ENCODE results near the gene ELMOD3.
"Not testable (repeated sequence)": the region's sequence is repeated elsewhere in the genome, so short reads cannot be mapped to it uniquely, and the experiment has no call there.

Gene ELMOD3

GRCh38 chr2:85329701-85330100 lies 24.9 kb upstream of the ELMOD3 start:
- DNase-seq, result not testable (repeated sequence)

DNA sequence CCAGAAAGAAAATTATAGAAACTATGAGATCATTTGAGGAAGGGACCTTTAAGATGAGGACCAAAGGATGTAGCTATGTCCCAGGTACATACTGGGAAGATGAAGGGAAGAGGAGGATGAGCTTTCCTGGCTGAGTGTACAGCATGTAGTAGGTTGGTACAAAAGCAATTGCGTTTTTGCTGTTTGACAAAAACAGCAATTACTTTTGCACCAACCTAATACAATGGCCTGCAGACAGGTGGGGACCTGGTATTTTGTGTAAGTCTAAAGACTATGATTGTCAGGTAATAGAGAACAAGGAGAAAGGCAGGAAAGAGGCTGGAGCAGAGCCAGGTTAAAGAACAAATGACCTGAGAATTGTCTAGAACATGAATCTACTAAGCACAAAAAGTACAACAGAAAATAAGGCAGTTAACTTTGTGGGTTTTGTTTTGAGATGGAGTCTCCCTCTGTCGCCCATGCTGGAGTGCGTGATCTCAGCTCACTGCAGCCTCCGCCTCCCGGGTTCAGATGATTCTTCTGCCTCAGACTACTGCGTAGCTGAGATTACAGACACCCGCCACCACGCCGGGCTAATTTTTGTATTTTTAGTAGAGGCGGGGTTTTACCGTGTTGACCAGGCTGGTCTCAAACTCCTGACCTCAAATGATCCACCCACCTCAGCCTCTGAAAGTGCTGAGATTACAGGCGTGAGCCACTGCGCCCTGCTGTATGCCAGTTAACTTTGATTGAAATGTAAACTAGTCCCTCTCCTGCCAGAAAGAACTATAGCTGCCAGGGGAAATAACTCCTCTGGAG lies 23.5 kb upstream of the ELMOD3 start:
- DNase-seq, result no peak

GRCh38 chr2:85333877-85334276 lies 20.7 kb upstream of the ELMOD3 start:
- DNase-seq, result not testable (repeated sequence)

- DNase-seq, result no peak
Observed at GRCh38 chr2:85334928-85335327, 19.6 kb upstream of the ELMOD3 start.

- no peak for DNase-seq
Observed at GRCh38 chr2:85340034-85340892, 14.3 kb upstream of the ELMOD3 start.

DNA sequence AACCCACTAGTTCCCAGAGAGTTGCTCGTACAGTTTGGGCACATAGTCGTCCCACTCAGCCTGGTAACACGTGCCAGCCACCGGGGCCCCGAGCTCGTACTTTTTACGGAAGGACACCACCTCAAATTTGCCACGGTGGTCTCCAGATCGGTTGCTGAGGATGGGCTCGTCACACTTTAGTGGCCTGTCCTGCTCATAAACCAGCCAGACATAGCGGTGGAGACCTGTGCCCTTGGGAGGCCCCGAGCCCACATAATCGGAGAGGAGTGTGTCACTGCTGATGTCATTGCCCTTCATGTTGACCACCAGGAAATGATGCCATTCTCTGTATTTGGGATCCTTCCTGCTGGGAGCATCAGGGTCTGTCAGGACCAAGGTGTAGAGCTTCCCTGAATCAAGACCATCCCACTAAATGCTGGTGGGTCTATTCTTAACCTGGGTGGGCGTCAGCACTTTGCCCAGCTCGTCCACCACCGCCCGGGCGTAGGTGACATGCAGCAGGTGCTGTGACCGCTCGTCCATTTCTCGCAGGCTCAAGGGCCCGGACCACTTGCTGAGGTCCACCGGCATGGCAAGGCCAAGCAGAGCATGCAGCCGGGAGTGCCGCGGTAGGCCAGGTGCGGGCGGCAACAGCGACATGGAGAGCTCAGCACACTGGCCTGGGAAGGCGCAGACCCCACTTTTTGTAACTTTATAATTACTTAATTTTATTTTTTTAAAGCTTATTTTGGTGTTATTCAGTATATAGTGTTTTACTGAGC lies 13.1 kb upstream of the ELMOD3 start:
- DNase-seq, result no peak

GRCh38 chr2:85342156-85342555 lies 12.4 kb upstream of the ELMOD3 start:
- no peak for DNase-seq

DNA sequence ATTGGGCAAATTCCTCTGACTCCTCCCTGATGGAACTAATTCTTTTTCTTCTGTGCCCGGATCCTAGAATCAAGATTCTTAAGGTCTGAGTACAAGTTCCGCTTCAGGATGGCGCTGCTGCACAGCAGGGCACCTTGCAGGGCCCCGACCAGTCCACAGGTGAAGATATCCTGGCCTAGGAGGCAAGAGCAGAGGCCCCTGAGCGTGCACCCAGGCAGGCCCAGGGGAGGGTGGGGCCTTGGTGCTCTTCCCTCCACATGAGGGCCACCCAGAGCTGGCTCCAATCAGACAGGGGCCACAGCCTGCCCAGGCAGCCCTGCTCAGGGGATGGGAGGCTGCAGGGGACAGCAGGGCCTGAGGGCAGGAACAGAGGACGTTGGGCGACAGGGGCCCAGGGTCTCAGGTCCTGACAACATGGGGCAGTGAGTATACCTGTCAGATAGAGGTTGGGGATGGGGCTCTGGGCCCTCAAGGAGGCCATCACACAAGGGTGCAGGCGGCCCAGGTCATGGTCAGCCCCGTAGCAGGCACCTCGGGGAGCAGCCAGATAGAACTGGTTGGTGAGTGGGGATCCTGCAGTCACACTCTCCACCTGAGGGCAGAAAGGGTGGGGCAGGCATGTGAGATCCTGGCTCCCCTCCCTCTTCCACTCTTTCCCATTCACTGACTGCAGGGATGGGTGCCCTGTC lies 11.2 kb upstream of the ELMOD3 start:
- DNase-seq, result not testable (repeated sequence)

DNA sequence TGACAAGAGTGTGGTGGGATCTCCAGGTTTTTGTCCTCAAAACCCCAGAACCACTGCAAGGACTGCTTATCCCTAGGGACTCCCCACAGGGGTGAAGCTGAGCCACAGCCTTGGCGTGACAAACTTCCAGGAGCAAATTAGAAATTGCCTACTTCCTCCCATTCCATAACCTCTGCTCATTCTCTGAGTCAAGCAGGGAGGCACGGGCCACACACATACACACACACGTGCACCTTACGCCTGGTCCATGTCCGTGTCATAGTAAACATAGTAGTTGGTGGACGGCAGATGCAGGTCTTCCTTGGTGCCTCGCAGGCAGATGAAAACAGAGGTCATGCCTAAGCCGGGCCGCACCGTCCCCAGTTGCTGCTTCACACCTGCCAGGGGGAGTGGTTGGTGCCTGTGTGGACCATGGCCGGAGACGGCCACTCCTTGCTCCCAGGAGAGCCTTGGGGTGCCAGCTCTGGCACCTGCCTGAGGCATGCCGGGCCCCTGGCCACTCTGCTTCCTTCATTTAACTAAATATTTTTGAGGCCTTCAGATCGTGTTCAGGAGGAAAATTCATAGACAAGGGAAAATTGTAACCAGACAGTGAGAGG lies 10.1 kb upstream of the ELMOD3 start:
- no peak for DNase-seq

DNA sequence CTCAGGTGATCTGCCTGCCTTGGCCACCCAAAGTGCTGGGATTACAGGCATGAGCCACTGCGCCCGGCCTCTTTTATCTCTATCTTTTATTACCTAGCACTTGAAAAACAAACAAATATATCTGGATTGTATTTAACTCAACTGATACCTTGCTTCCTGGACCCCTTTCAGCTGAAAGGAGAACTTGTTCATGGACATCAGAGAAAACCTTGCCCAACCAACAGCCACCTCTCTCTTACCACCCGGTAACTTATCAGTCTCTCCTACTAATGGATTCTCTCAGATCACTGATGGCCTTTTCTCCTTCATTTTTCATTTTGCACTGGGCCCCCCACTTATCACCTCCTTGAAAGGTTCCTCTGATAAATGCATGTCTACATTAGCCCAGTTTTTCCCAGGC lies 7.0 kb upstream of the ELMOD3 start:
- no peak for DNase-seq

GRCh38 chr2:85353876-85354285 lies 688 bp upstream of the ELMOD3 start:
- DNase-seq, result no peak

GRCh38 chr2:85355073-85355410 lies 473 bp downstream of the ELMOD3 start:
- no peak for DNase-seq

DNA sequence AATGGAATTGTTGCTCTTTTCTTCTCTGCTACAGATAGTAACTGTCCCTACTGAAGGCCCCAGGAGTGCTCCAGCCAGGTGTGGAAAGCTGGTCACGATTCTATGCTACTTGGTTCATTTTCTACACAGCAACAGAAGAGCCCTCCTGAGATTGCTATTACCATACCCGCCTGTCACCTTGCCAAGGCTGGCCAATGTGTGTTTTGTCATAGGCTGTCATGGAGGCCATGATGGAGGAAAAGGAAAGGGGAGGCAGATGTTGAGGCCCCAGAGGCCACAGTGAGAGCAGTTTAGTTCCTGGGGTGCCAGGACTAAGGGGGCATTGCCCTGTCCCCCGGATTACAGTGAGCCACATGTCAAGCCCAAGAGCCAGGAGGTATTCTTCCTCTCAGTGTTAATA lies 952 bp downstream of the ELMOD3 start:
- no peak for DNase-seq

DNA sequence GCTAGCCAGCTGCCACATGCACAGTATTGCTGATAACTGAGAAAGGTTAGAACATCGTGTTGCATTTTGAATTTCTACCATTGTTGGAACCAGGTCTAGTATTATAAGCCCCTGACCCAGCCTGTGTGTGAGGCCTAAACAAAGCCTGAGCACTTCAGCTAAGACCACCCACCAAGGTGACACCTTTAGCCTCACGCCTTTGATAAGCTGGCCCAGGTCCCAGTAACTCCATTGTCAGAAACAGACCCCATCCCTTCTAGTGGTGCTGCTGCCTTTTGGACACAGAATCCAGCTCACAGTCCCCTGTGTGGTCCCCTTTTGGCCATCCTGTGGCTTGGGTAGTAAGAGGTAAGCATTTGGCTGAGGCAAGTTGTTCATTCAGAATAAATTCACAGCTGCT lies 1.6 kb downstream of the ELMOD3 start:
- no peak for DNase-seq

DNA sequence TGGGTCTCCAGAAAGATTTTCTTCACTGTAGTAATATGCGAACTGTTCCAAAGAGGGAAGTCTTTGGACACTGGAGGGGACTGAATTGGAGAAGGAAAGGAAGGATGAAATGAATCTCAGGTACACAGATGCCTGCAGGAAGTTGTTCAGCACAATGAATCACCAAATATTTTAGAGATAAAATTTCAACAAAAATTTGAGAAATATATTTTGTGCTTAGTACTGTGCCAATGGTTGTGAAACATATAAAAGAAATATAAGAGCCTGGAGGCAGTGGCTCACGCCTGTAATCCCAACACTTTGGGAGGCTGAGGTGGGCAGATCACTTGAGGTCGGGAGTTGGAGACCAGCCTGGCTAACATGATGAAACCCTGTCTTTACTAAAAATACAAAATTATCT lies 3.2 kb downstream of the ELMOD3 start:
- no peak for DNase-seq

- not testable (repeated sequence) for DNase-seq
Observed at GRCh38 chr2:85362653-85363387, 8.3 kb downstream of the ELMOD3 start.

GRCh38 chr2:85367180-85367579 lies 12.6 kb downstream of the ELMOD3 start:
- no peak for DNase-seq

- no peak for DNase-seq
Observed at GRCh38 chr2:85368921-85369320, 14.4 kb downstream of the ELMOD3 start.

- no peak for DNase-seq
Observed at GRCh38 chr2:85369500-85369899, 14.9 kb downstream of the ELMOD3 start.

- DNase-seq, result no peak
Observed at GRCh38 chr2:85371045-85371444, 16.5 kb downstream of the ELMOD3 start.

- DNase-seq, result no peak
Observed at GRCh38 chr2:85376291-85377065, 21.9 kb downstream of the ELMOD3 start.
